Renal cortical epithelial cell (primary cell): ENCODE results near the gene DIP2C. TPM values are rescaled to one million over a fixed set of nuclear protein-coding genes. Genes with fewer than 3 reads are reported as not detected.
"Not testable (repeated sequence)": the region's sequence is repeated elsewhere in the genome, so short reads cannot be mapped to it uniquely, and the experiment has no call there.

Experiments
- DNase-seq: peaks from one replicate; pipeline ENCODE4 v3.0.0-alpha.2; 2011; ENCODE audit warnings: low read depth
- total RNA-seq: library from RNA; depleted of rRNA; stranded (reverse); fragments of >200 nt; gene quantifications from 2 replicates; pipeline ENCODE4 v1.2.3, GENCODE V29; 2014

The DIP2C gene
- total RNA-seq, 1 donor from 2014 or later, result 14.4 TPM

- DNase-seq, result no peak
Measured at GRCh38 chr10:306007-306674, 383.3 kb downstream of the DIP2C start.

GRCh38 chr10:305034-305433 lies 384.4 kb downstream of the DIP2C start:
- DNase-seq, result no peak

- no peak for DNase-seq
Measured at GRCh38 chr10:301536-301935, 387.9 kb downstream of the DIP2C start.

- DNase-seq, result not testable (repeated sequence)
Measured at GRCh38 chr10:300580-300979, 388.9 kb downstream of the DIP2C start.

GRCh38 chr10:299969-300368 lies 389.5 kb downstream of the DIP2C start:
- no peak for DNase-seq

- no peak for DNase-seq
Measured at GRCh38 chr10:299512-299911, 390.0 kb downstream of the DIP2C start.

GRCh38 chr10:298033-298432 lies 391.4 kb downstream of the DIP2C start:
- DNase-seq, result no peak

GRCh38 chr10:297567-297966 lies 391.9 kb downstream of the DIP2C start:
- no peak for DNase-seq

GRCh38 chr10:293636-294035 lies 395.8 kb downstream of the DIP2C start:
- no peak for DNase-seq

GRCh38 chr10:290026-290725 lies 399.3 kb downstream of the DIP2C start:
- no peak for DNase-seq

GRCh38 chr10:289581-289980 lies 399.9 kb downstream of the DIP2C start:
- DNase-seq, result no peak

GRCh38 chr10:288316-289200 lies 400.9 kb downstream of the DIP2C start:
- DNase-seq, result no peak

GRCh38 chr10:287814-288213 lies 401.7 kb downstream of the DIP2C start:
- no peak for DNase-seq

GRCh38 chr10:287026-287709 lies 402.3 kb downstream of the DIP2C start:
- no peak for DNase-seq

- no peak for DNase-seq
Measured at GRCh38 chr10:285216-285615, 404.3 kb downstream of the DIP2C start.

- DNase-seq, result no peak
Measured at GRCh38 chr10:283916-284356, 405.5 kb downstream of the DIP2C start.

- no peak for DNase-seq
Measured at GRCh38 chr10:283140-283479, 406.4 kb downstream of the DIP2C start.

- DNase-seq, result peak; percentile 28
Measured at GRCh38 chr10:282294-283139, 407.0 kb downstream of the DIP2C start.

- DNase-seq, result no peak
Measured at GRCh38 chr10:279655-280054, 409.8 kb downstream of the DIP2C start.

- DNase-seq, result no peak
Measured at GRCh38 chr10:279232-279631, 410.2 kb downstream of the DIP2C start.

GRCh38 chr10:278707-279106 lies 410.8 kb downstream of the DIP2C start:
- no peak for DNase-seq
